Measurements from ENCODE around the gene CHRD.

DNA sequence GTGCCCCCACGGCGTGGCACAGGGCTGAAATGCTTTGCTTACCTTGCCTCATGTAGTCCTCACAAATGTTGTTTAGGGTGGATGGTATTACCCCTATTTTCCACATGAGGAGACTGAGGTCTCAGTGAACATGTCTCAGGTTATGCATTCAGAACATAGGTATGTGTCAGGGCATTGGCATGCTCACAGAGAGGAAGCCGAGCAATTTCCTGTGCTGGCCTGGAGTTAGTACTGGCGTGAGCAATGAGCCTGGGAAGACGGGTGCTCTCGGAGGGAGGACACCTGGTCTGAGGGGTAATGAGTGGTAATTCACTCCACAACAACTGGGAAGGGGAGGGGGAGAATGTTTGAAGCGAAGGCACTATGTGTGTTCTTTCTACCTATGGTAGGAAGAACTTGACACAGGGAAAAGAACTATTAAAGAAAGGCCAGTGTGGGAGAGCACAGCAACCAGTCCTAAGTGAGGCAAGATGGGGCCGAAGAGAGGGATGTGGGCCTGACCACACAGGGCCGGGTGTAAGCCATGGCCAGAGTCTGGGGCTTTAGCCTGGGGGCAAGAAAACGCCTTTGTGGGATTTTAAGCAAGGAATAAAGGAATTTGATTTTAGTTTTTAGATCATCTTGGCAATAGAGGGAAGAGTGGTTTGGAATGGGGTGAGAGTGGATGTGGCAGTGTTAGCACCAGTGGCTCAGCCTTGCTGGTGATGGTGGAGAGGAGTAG, 47.3 kb upstream of the CHRD start:
- no peak for TF ChIP-seq SPI1 (IDR thresholded peaks at IDR 0.05; ENCODE audit: borderline replicate concordance, low read depth, low read length)
- TF ChIP-seq POLR2A (conservative IDR thresholded peaks at IDR 0.05) = peak; percentile 47; the same call in 1 of the 2 replicates
- TF ChIP-seq TCF7 (IDR thresholded peaks at IDR 0.05; ENCODE audit: borderline replicate concordance) = no peak
- no peak for TF ChIP-seq ARNT (IDR thresholded peaks at IDR 0.05)

Data from K562 (cell line).